Kidney (tissue), 14 donors: Measurements from ENCODE around the gene FDX1. TPM values are rescaled to one million over a fixed set of nuclear protein-coding genes. Genes with fewer than 3 reads are reported as not detected.
"Not testable (repeated sequence)": the region's sequence is repeated elsewhere in the genome, so short reads cannot be mapped to it uniquely, and the experiment has no call there.

Experiments
- DNase-seq, 5 donors: peaks; one replicate each; pipeline ENCODE4 v3.0.0-alpha.2; 2013 to 2020
- FAIRE-seq: peaks from 2 replicates; lab custom pipeline; 2012; peaks lifted over from hg19 to GRCh38; lab: Jason Lieb, UNC
- H3K27ac ChIP-seq, 2 donors: one replicate each; pipeline ENCODE4 v1.7.0; 2013; ENCODE audit warnings: low read depth in 2 of 2, low read length in 2 of 2, inconsistent platforms in 1 of 2
- H3K27me3 ChIP-seq: one replicate; pipeline ENCODE4 v1.7.1; 2013; ENCODE audit warnings: low read length, inconsistent platforms; ENCODE audit not compliant: control insufficient read depth, insufficient read depth
- H3K36me3 ChIP-seq, 3 donors: one replicate each; pipeline versions ENCODE4 v1.7.0 to v1.7.1; 2013; ENCODE audit warnings: low read length in 3 of 3, control low read depth in 1 of 3, inconsistent platforms in 1 of 3; ENCODE audit not compliant: insufficient read depth in 3 of 3, control insufficient read depth in 2 of 3
- H3K4me1 ChIP-seq, 3 donors: one replicate each; pipeline versions ENCODE4 v1.7.0 to v1.7.1; 2013; ENCODE audit warnings: low read length in 3 of 3, inconsistent platforms in 1 of 3, low read depth in 1 of 3; ENCODE audit not compliant: control insufficient read depth in 2 of 3, insufficient read depth in 2 of 3
- H3K4me3 ChIP-seq, 3 donors: one replicate each; pipeline versions ENCODE4 v1.7.0 to v1.8.1; 2013; ENCODE audit warnings: low read length in 3 of 3, control low read depth in 1 of 3, inconsistent platforms in 1 of 3
- H3K9ac ChIP-seq, 3 donors: one replicate each; pipeline versions ENCODE4 v1.7.0 to v1.7.1; 2013; ENCODE audit warnings: low read length in 3 of 3, control low read depth in 1 of 3, inconsistent platforms in 1 of 3
- H3K9me3 ChIP-seq, 3 donors: one replicate each; pipeline versions ENCODE4 v1.7.0 to v1.7.1; 2013; ENCODE audit warnings: low read length in 3 of 3, control low read depth in 1 of 3, inconsistent platforms in 1 of 3; ENCODE audit not compliant: control insufficient read depth in 2 of 3, insufficient read depth in 1 of 3
- CTCF ChIP-seq: IDR thresholded peaks from 3 replicates; pipeline ENCODE4 v1.5.1; 2012; ENCODE audit warnings: mild to moderate bottlenecking, moderate library complexity, borderline replicate concordance; ENCODE audit not compliant: insufficient read depth; ENCODE audit errors: extremely low read depth
- intact Hi-C: fragments of 100-400 bp; cut with DNase I; formaldehyde crosslinking; loops from one replicate; pipeline ENCODE4 v1.11.1; 2022
- polyA plus RNA-seq: library from polyadenylated mRNA; stranded (reverse); fragments of 350-450 nt; fragmentation: Illumina TruSeq; extraction: RNeasy Lipid Tissue Mini Kit (QIAGEN cat#74804); gene quantifications from one replicate; pipeline ENCODE4 v1.2.3, GENCODE V29; 2014; ENCODE audit warnings: low read depth, low replicate concordance; ENCODE audit not compliant: insufficient read depth
- total RNA-seq: library from RNA; stranded (reverse); fragmentation: NEBNext Ultra II Directional; extraction: Animal tissue kit (Norgen Biotek cat#: 25700); gene quantifications from one replicate; pipeline ENCODE4 v1.2.1, GENCODE V29; 2021
- donor health status: control.
- donor health status: control.
- donor health status: control.
- donor health status: control.
- donor health status: control.
- donor health status: DM: yes; HTN: yes; CAD: no.
- donor health status: Normal renal cell carcinoma (clear cell type).

The FDX1 gene
- total and polyA plus RNA-seq, 2 donors from 2014 or later, result 13.1 to 34.4 TPM

DNA sequence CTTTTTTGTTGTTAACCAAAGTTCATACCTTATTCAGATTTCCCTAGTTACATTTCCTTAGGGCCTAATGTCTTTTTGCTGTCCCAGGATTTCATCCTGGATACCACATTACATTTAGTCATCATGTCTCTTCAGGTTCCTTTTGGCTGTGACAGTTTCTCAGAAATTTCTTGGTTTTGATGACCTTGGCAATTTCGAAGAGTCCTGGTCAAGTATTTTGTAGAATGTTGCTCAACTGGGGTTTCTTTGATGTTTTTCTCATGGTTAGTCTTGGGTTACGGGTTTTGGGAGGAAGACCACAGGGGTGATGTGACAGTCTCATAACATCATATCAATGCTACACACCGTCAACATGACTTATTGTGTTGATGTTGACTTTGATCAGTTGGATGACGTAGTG is 39.8 kb upstream of the FDX1 start:
- H3K4me3 ChIP-seq, result no peak overlapping the region
- intact Hi-C loops, result no loop called here
- DNase-seq (no peak), FAIRE-seq (no peak)
- H3K27ac ChIP-seq, result no peak overlapping the region
- H3K36me3 ChIP-seq, result no peaks in the 10 kb centered on the region
- no peak for TF ChIP-seq CTCF
- H3K9me3 ChIP-seq, result no peaks in the 10 kb centered on the region
- H3K4me1 ChIP-seq, result no peaks in the 10 kb centered on the region
- no peak overlapping the region for H3K9ac ChIP-seq
- no peaks in the 10 kb centered on the region for H3K27me3 ChIP-seq

DNA sequence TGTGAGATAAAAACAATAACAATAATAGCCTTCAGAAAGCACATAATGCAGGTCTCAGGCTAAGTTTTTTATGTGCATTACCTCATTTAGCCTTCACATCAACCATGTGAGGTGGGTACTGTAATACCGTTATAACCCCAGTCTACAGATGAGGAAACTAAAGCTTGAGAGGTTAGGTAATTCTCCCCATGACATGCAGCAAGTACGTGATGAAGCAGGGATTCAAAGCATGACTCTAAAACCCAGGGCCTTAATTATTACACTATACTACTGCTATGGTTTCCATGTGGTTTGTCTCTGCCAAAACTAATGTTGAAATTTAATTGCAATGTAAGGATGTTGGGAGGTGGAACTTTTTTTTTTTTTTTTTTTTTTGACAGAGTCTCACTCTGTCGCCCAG is 37.7 kb upstream of the FDX1 start:
- no peak overlapping the region for H3K9ac ChIP-seq
- H3K36me3 ChIP-seq, result no peaks in the 10 kb centered on the region
- no peak for TF ChIP-seq CTCF
- H3K27me3 ChIP-seq, result no peaks in the 10 kb centered on the region
- no peak overlapping the region for H3K4me3 ChIP-seq
- no peaks in the 10 kb centered on the region for H3K9me3 ChIP-seq
- FAIRE-seq (no peak), DNase-seq (no peak)
- intact Hi-C loops, result no loop called here
- no peaks in the 10 kb centered on the region for H3K4me1 ChIP-seq
- H3K27ac ChIP-seq, result no peak overlapping the region

GRCh38 chr11:110397668-110398286 is 32.0 kb upstream of the FDX1 start:
- H3K27me3 ChIP-seq, intact Hi-C loops, H3K4me3 ChIP-seq, H3K27ac ChIP-seq, H3K36me3 ChIP-seq, DNase-seq, H3K4me1 ChIP-seq, H3K9ac ChIP-seq, H3K9me3 ChIP-seq, FAIRE-seq: not testable (repeated sequence)

- H3K9ac ChIP-seq, H3K36me3 ChIP-seq, H3K4me3 ChIP-seq, DNase-seq, intact Hi-C loops, H3K27me3 ChIP-seq, FAIRE-seq, H3K9me3 ChIP-seq, H3K27ac ChIP-seq, H3K4me1 ChIP-seq: not testable (repeated sequence)
These were observed 26.2 kb upstream of the FDX1 start for GRCh38 chr11:110403585-110403984.

- H3K9me3 ChIP-seq, H3K27ac ChIP-seq, H3K36me3 ChIP-seq, H3K27me3 ChIP-seq, FAIRE-seq, H3K4me1 ChIP-seq, DNase-seq, H3K9ac ChIP-seq, intact Hi-C loops, H3K4me3 ChIP-seq: not testable (repeated sequence)
These were observed 24.1 kb upstream of the FDX1 start for GRCh38 chr11:110405636-110406035.
